HG03520 (cell line): ENCODE measurements around the gene MAPK8IP1.

Experiments used
- ATAC-seq: cut with Tn5 transposase; IDR thresholded peaks from one replicate; pipeline ENCODE4 v1.9.1; 2021; ENCODE audit warnings: mild to moderate bottlenecking, moderate library complexity; ENCODE audit not compliant: unreplicated experiment

The MAPK8IP1 gene

DNA sequence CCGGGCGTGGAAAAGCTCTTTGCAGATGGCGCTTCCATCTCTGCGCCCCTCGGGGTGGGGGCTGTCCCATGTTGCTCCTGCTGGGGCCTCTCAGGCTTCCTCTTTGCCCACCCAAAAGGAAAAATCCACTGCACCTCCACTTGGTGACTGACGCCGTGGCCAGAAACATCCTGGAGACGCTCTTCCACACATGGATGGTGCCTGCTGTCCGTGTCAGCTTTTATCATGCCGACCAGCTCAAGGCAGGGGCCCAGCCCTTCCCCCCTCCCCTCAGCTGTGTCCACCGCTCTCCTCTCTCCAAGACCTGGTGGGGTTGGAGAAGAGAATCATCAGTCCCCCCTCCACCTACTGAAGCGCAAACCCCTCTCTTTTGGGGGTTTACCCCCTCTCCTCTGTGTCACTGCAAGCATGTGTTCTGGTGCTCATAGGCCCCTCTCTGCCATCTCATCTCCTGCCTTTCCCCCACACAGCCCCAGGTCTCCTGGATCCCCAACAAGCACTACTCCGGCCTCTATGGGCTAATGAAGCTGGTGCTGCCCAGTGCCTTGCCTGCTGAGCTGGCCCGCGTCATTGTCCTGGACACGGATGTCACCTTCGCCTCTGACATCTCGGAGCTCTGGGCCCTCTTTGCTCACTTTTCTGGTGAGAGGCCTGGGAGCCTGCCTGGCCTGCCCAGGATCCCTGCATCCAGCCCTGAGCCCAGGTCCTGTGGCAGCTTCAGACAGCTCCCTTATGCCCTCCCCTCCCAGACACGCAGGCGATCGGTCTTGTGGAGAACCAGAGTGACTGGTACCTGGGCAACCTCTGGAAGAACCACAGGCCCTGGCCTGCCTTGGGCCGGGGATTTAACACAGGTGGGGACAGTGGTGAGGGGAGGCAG is 38.8 kb downstream of the MAPK8IP1 start:
- ATAC-seq = no peak

DNA sequence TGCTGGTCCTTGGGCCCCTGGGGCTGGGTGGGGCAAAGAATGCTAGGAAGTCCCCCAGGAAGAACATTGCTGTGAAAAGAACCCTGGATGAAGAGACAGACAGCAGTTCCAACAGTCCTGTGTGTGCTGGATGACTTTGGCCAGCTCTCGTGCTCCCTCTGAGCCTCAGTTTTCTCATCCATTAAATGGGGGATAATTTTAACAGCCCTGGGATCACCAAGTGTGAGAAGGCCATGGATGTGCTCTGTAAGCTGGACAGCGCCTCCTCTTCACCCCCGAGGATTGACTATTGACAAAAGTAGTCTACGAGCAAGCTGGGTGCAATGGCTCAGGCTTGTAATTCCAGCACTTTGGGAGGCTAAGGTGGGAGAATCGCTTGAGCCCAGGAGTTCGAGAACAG is 39.5 kb downstream of the MAPK8IP1 start:
- ATAC-seq = no peak

DNA sequence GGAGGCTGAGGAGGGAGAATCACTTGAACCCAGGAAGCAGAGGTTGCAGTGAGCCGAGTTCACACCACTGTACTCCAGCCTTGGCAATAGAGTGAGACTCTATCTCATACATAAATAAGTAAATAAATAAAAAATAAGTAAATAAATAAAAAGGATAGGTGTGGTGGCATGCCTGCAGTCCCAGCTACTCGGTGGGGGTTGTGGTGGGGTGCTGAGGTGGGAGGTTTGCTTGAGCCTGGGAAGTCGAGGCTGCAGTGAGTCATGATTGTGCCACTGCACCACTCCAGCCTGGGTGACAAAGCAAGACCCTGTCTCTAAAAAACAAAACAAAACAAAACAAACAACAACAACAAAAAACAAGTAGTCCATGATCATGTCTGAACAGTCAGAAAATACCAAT is 40.1 kb downstream of the MAPK8IP1 start:
- no peak for ATAC-seq

DNA sequence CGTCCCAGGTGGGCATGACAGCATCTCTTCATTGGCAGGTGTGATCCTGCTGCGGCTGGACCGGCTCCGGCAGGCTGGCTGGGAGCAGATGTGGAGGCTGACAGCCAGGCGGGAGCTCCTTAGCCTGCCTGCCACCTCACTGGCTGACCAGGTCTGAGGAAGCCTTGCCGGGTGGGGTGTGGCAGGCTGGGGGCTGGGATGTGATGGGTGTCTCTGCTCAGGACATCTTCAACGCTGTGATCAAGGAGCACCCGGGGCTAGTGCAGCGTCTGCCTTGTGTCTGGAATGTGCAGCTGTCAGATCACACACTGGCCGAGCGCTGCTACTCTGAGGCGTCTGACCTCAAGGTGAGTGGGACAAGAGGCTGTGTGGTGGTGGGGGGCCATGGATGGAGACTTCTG is 40.5 kb downstream of the MAPK8IP1 start:
- ATAC-seq = no peak

DNA sequence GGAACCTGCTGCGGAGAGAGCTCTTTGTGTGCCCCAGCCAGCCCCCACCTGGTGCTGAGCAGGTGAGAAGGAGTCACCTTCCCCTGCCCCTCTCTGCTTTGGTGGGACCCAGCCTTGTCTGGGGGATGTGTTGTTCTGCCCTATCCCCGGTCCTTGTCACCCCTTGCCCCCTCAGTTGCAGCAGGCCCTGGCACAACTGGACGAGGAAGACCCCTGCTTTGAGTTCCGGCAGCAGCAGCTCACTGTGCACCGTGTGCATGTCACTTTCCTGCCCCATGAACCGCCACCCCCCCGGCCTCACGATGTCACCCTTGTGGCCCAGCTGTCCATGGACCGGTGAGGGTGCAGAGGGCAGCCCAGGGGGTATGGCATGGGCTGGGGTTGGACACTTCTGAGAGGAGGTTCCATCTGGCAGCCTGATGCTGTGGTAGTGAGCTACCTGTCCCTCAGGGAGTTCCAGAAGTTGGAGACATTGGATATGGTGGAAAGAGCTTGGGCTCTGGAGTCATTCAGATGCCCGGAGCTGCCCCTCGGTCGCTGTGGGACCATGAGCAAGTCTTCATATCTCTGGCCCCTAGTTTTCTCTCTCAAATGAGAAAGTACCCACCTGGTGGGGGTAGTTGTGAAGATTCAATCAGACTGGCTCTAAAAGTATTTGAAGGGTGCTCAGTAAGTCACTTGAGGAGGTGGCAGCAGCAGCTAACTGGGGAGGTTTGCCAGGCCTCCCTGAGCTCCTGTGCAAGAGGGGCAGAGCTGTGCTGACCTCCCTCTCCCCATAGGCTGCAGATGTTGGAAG is 41.3 kb downstream of the MAPK8IP1 start:
- no peak for ATAC-seq

DNA sequence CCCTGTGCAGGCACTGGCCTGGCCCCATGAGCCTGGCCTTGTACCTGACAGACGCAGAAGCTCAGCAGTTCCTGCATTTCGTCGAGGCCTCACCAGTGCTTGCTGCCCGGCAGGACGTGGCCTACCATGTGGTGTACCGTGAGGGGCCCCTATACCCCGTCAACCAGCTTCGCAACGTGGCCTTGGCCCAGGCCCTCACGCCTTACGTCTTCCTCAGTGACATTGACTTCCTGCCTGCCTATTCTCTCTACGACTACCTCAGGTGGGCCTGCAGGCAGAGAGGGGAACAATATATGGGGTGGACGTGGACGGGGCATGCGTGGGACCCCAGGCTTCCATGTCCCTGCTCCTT is 41.9 kb downstream of the MAPK8IP1 start:
- no peak for ATAC-seq

DNA sequence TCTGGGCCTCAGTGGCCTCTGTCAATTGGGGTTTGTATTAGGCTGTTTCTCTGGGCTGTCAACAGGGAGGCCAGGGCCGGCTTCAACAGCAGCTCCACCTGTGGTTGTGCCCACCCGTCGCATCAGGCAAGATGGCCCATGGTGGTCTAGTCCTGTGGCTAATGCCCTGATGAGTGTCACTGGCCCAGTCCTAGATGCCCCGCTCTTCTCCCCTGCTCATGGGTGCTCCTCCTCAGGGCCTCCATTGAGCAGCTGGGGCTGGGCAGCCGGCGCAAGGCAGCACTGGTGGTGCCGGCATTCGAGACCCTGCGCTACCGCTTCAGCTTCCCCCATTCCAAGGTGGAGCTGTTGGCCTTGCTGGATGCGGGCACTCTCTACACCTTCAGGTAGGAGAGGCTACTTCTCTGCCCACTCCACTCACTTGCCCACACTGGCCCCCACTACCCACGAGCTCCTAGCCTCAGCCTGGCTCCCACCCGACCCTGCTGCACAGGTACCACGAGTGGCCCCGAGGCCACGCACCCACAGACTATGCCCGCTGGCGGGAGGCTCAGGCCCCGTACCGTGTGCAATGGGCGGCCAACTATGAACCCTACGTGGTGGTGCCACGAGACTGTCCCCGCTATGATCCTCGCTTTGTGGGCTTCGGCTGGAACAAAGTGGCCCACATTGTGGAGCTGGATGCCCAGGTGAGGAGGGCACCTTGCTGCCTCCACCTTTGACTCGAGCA is 42.4 kb downstream of the MAPK8IP1 start:
- no peak for ATAC-seq

DNA sequence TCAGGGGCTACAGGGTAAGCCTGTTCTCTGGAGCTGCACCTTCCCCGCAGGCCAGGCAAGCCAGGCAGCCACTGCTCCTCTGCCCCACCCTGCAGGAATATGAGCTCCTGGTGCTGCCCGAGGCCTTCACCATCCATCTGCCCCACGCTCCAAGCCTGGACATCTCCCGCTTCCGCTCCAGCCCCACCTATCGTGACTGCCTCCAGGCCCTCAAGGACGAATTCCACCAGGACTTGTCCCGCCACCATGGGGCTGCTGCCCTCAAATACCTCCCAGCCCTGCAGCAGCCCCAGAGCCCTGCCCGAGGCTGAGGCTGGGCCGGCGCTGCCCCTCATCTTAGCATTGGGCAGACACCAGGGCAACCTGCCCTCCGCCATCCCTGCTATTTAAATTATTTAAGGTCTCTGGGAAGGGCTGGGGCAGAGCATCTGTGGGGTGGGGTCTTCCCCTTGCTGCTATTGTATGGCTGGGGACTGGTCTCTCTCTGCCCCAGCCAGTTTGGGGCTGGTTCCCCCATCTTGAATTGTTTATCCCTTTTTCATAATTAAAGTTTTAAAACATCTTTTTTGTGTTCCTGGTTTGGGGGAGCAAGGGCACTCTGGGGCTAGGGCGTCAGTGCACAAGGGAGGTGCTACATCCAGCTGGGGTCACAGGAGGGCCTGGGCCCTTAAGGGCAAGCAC is 43.2 kb downstream of the MAPK8IP1 start:
- no peak for ATAC-seq

DNA sequence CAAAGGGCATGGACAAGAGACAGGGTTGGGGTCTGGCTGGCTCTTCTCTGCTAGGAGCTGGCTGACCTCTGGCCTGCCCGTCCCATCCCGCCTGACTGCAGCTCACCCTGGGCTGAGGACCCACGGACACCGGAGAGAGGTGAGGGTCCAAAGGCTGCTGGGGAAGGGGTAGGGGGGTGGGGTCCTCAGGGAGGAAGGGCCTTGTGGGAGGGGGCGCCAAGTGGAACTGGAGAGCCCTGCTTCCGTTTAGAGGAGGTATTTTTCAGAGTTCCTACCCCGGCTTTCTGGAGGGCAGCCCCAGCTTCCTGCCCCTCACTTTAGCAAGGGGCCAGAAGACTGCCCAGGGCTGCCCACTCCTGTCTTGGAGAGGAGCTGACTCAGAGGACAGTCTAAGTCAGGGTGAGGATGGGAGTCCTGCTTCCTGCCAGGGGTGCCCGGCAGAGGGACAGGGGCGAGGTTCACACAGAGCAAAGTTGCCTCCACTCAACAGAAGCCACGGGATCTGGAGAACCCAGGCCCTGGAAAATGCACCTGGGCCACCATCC is 44.1 kb downstream of the MAPK8IP1 start:
- ATAC-seq = peak; percentile 12

DNA sequence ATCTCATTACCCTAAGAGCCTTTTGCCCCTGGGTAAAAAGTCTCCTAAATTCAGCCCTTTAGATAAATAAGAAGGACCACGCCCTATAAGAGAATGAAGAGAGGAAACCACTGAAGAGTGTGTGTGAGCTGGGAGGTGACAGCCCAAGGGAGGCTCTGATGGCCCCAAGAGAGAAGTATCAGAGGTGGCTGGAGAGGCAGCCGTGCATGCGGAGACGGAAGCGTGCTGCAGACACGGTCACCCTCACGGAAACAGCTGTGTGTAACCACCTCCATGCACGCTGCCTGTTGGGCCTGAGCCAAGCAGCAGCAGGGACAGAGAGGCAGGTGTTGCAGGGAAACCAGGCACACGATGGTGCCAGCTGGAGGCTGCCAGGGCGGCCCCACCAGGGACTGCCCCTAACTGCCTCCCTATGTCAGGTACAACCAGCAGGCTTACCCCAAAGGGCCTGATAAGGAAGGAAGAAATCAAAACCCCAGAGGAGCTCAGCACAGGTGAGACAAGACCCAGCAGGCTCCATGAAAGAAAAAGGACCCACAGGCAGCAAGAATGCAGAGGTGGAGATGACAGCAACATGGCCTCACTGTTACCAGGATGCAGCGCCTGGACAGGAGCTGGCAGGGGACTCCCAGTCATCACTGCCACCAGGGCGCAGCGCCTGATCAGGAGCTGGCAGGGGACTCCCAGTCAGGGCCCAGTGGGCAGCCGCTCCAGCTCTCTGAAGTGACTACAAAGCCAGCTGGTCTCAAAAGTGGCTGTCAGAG is 44.8 kb downstream of the MAPK8IP1 start:
- ATAC-seq = peak; percentile 92

DNA sequence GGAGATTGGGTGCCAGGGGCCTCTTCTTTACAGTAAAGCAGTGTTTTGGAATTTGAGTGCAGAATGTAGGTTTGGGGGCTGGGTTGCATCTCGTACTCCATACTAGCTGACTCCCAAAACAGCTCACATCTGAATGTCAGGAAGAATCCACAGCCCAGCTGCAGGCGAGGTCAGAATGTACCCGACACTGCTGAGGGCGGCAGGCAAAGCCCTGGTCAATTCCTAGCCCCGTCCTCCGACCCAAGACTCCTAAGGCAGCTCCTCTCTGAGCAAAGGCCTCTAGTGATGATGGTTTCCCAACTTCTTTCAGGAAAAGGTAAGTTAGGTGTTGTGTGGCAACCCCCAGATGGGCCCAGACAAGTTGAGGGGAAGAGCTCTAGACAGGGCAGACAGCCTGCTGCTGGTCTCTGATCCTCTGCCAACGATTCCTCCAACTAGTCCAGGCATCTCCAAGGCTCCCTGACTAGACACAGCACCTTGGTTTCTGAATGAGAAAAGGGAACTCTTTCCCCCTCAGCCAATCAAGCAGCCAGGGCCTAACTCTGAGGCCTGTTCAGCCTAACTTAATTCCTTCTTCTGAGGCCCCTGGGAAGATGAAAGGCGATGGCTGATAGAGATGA is 45.6 kb downstream of the MAPK8IP1 start:
- no peak for ATAC-seq

DNA sequence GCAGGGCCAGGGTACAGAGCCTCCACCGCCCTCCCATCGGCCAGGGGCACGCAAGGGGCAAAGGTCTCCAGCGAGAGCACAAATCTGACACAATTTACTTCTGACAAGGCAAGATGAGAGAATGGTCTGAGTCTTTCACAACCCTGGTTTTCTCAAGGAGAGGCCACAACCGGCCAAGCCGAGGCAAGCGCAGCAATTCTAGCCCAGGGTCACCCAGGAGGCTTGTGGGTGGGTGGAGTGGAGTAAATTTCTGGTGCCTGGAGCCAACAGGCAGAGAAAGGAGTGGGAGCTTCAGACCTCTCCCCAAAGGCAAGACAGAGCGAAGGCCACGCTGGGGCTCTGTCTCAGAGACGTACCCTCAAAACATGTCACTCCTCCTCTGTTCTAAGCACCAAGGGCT is 46.3 kb downstream of the MAPK8IP1 start:
- no peak for ATAC-seq

DNA sequence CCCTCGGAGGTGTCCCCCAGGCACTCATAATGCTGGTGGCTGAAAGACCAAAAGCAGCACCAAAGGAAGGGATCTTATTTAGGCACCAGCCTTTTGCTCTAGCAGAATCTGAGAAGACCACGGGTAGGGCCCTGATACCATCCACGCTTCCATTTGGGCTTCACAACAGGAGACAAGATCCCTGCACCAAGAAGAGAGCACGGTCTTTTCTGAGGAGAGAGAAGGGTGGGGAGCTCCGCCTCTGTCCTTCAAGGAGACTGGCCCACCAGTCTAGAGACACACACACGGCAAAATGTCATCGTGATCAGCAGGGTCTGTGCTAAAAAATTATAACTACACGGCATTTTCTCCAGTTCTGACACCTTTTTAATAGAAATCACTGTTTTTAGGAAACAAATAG is 46.8 kb downstream of the MAPK8IP1 start:
- no peak for ATAC-seq

DNA sequence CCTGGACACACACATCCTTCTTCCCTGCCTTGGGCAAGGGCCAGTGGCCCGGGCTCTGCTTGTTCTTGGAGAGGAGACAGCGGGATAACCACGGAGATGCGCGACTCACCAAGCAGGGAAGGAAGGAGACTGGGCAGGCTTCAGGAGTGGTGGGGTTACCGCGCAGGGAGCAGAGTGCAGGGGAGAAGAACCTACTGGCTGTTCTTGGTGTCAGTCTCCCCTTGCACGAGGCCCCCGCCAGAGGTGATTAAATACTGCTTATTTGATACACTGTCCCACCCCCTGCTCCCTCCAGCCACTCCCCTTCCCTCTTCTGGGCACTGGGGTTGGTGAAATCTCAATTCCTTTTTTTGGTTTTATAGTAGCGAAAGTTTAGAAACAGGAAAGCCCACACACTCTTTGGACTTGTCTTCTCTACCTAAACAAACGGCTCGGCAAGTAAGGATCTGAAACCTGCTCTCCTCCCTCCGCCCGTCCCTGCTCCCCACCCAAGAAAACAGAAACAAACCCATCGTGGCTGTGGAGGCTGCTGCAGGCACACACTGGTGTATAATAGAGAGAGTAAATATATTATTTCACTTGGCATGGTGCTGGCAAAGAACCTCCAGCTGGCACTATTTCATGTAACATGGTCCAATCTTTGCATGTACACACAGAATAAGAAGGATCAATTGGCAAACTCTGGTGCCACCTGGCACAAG is 47.8 kb downstream of the MAPK8IP1 start:
- ATAC-seq = no peak

DNA sequence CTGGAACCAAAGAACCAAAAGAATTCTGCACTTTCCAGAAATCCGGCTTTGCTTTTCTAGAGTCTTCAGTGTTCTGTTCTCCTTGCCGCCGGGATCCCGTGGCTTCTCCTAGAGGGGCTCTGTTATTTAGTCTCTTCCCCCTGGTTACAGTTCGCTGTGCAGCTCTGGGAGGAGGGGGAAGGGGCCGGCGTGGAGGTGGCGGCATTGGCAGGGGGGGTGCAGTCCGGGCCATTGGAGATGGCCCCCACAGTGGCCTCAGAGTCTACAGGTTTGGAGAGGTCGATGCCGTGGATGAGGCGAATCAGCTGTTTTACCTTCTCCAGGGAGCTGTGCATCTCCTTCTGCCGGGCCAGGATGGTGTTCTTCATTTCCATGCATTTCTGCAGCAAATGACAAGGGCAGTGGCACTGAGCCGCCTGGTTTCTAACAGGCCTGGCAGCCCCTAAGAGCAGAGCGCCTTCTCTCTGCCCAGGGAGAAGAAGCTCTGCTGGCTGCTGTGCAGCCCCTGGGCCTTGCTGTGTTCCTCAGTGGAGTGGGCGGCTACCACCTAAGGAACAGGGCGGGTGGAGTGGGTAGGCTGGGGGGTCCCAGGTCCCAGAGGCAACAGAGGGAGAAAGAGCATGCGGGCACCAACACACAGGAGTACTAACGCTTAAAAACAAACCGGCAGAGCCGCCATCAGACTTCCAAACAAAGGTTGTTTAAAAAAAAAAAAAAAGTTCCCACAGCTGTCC is 48.6 kb downstream of the MAPK8IP1 start:
- ATAC-seq = no peak

DNA sequence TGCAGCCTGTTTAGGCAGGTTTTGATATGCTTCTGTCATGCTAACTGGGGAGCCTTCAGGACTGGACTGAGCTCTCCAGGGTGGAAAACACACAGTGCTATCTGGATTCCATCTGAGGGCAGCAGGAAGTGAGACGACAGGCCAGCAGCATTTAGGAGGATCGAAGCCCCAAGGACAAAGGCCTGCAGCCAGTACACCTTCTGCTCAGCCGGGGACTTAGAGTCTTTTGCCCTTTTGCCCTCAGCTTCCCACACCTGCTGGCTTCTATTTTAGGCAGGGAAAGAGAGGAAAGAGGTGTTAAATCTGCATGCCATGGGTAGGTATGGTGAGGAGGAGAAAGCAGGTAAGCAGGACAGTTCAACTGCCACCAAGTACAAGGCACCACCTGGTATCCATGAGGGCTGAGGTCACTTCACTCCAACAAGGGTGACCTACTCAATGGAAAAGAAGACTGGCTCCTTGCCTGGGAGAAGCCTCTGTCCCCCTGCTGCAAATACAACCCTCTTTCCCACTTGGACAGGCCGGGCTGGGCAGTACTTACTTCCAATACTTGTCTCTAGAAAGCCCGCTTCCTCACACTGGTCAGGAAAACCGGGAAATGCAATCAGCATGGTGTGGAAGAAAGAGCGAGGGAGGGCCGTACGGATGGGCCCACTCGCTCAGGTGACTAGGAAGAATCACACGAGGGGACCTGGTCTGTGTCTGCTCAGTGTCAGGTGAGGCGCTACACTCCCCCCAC is 49.3 kb downstream of the MAPK8IP1 start:
- ATAC-seq = no peak

DNA sequence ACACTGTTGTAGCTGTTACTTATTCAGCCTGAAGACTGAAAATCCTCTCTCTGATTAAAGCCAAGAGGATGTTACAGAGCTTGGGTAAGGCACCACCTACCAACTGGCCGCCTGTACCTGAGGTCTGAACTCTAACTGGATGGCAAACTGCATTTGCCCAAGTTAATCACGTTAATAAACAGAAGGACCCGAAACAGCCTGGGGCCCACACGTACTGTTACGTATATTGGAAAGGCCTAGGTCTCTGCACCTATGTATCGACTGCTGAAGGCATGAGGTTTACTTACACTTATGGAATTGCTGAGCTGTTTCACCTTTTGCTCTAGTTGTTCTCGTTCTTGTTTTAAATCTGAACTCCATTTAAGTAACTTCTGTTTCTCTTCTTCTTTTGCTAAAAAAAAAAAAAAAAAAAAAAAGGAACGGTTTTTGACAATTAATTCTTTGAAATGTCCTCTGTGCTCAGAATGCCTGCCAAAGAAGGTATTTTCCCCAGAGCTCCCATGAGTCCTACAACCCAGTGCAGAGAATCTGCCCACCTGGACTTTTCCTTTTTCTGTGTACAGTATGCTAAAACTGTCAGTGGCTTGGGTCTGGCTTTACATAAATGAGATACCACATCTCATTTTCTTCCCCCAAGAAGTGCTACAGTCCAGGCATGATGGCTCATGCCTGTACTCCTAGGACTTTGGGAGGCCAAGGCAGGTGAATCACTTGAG is 50.1 kb downstream of the MAPK8IP1 start:
- ATAC-seq = no peak
